Fibroblast of villous mesenchyme (primary cell): ENCODE data around the gene ACBD4. TPM values are rescaled to one million over a fixed set of nuclear protein-coding genes. Genes with fewer than 3 reads are reported as not detected.

Source experiments
- DNase-seq: peaks from one replicate; pipeline ENCODE4 v3.0.0-alpha.2; 2010; ENCODE audit warnings: low read depth
- H3K4me3 ChIP-seq: 2 replicates; pipeline ENCODE4 v1.5.1; 2011; ENCODE audit warnings: low read depth, mild to moderate bottlenecking, low read length
- CTCF ChIP-seq: IDR thresholded peaks from 2 replicates; pipeline ENCODE4 v1.5.1; 2012; ENCODE audit warnings: low read depth, mild to moderate bottlenecking, low read length; ENCODE audit not compliant: insufficient read depth
- total RNA-seq: library from RNA; depleted of rRNA; stranded (reverse); fragments of >200 nt; gene quantifications from 2 replicates; pipeline ENCODE4 v1.2.3, GENCODE V29; 2012

The ACBD4 gene
- total RNA-seq, 1 donor = 6.9 TPM

DNA sequence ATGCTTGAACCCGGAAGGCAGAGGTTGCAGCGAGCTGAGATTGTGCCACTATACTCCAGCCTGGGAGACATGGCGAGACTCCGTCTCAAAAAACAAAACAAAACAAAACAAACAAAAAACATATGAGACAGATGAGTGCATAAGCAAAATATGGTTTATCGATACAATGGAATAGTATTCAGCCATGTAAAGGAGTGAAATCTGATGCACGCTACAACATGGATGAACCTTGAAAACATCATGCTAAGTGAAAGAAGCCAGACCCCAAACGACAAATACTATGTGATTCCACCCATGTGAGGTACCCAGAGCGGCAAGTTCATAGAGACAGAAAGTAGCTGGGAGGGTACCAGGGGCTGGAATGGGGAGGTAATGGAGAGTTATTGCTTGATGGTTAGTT is 10.0 kb upstream of the ACBD4 start:
- no peak for DNase-seq
- no peak overlapping the region for H3K4me3 ChIP-seq
- no peak for TF ChIP-seq CTCF

GRCh38 chr17:45127207-45127547 is 8.3 kb upstream of the ACBD4 start:
- no peak for DNase-seq
- TF ChIP-seq CTCF = no peak

DNA sequence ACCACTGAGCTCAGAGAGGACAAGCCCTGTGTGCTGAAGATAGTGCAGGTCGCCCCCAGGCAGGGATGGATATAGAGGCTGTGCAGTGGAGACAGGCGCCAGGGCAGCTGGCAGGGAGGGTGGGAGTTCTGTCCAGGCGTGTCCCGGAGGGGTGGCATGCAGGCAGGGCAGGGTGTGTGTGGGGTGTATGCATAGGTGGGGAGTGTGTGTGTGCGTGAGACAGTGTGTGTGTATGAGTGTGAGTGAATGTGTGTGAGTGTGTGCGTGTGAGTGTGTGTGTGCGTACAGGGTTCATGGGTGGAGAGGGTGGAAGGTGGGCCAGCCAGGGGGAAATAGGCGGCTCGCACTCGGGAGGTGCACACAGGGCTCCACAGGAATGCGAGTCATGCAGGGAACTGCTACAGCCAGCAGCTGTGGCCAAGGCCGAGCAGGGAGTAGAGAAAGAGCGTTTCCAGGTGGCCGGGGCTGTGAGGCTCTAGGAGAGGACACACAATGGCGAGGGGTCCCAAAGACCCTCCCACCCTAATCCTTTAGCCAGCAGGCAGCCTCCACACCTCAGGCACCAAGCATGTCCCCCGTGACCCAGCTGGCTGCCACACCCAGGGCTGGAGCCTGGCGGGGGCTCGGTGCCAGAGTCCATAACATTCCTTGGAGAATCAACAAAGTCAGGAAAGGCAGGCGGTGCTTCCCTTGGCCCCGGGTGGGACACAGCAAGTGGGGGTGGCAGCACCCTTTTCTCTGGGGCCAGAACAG is 7.8 kb upstream of the ACBD4 start:
- H3K4me3 ChIP-seq = no peak overlapping the region
- TF ChIP-seq CTCF = no peak

More at GRCh38 chr17:45127207-45127547, 8.3 kb upstream of the ACBD4 start:
- no peak overlapping the region for H3K4me3 ChIP-seq

DNA sequence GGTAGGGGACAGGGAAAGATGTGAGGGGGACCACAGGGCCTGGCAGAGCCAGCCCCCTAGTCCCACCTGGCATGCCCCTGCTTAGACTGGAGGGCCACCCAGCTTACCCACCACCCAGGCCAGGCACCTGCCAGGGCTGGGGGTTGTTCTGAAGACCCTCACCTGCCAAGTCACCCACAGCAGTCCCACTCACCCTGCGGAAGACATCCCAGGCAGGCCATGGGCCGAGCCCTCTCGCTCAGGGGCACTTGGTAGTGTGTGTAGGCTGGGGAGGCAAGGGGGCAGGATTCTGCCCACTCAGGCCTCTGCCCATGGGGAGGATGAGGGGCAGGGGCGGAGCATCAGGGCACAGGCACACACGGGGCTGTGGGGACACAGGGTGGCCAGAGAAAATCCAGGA is 7.2 kb upstream of the ACBD4 start:
- no peak overlapping the region for H3K4me3 ChIP-seq
- DNase-seq = no peak
- no peak for TF ChIP-seq CTCF

More for the DNA sequence above, 7.8 kb upstream of the ACBD4 start:
- DNase-seq = peak; percentile 53

GRCh38 chr17:45128989-45129388 is 6.5 kb upstream of the ACBD4 start:
- H3K4me3 ChIP-seq = no peak overlapping the region
- DNase-seq = no peak
- no peak for TF ChIP-seq CTCF

DNA sequence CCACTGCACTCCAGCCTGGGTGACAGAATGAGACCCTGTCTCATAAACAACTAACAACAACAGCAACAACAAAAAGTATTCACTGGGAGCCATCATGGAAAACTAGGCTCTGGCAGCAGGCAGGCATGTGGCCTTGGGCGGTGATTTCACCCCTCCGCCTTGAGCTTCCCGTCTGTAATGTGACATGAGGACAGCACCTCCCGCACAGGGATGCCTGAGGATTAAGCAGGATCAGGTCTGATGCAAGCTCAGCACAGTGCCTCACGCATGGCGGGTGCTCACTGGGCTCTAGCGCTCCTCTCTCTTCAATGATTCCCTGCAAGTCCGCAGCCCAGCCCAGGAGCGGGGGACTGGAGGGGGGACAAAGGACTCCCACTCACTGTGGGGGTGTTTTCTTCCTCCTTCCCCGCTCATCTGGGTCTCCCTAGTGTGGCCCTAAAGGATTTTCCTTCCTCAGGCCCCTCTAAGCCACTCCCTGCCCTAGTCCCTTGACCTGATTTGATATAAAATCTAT is 6.0 kb upstream of the ACBD4 start:
- TF ChIP-seq CTCF = no peak
- H3K4me3 ChIP-seq = peak overlapping the region; percentile 9
- peak; percentile 91 for DNase-seq
